HEK293T (cell line): ENCODE results near the gene NMNAT2.

ENCODE experiments used
- ARNT ChIP-seq: fragments of 450-650 bp; IDR thresholded peaks from 2 replicates; pipeline ENCODE4 v1.6.1; 2017; ENCODE audit warnings: mild to moderate bottlenecking
- FOXA1 ChIP-seq: fragments of 450-650 bp; IDR thresholded peaks from 2 replicates; pipeline ENCODE4 v1.6.1; 2016; ENCODE audit warnings: mild to moderate bottlenecking
- FOXK2 ChIP-seq: fragments of 450-650 bp; IDR thresholded peaks from 2 replicates; pipeline ENCODE4 v1.6.1; 2016; ENCODE audit warnings: mild to moderate bottlenecking
- LEF1 ChIP-seq: fragments of 450-650 bp; IDR thresholded peaks from 2 replicates; pipeline ENCODE4 v1.6.1; 2017; ENCODE audit warnings: mild to moderate bottlenecking, borderline replicate concordance
- SP1 ChIP-seq: fragments of 450-650 bp; IDR thresholded peaks from 2 replicates; pipeline ENCODE4 v1.6.1; 2017
- SUZ12 ChIP-seq: fragments of 450-650 bp; IDR thresholded peaks from 2 replicates; pipeline ENCODE4 v1.6.1; 2016; ENCODE audit warnings: mild to moderate bottlenecking
- TARDBP ChIP-seq: fragments of 450-650 bp; IDR thresholded peaks from 2 replicates; pipeline ENCODE4 v1.6.1; 2016
- TF ChIP-seq, protein P1 (sequence below): fragments of 450-650 bp; IDR thresholded peaks from 2 replicates; pipeline ENCODE4 v1.6.1; 2016

DNA sequence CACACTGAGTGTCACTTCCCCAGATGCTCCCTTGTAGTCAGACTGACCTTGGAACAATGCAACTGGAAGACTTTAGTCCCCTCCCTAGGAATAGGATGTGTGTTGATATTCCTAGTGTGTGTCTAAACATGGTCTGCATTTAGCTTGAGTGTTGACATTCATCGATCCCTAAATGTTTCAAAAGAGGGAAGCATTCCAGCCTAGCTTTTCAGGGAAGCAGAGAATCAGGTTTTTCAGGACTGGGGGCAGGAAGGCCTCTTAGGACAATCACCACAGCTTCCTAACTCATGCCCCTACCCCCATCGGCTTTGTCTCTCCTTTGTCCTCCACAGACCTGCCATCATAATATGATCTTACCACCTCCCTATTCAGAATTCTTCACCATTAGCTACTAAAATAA, 43.4 kb downstream of the NMNAT2 start:
- TF ChIP-seq TARDBP (no peak), ARNT (no peak), SP1 (no peak), FOXA1 (no peak), LEF1 (no peak), FOXK2 (no peak), SUZ12 (no peak)
- TF ChIP-seq, protein P1, sequence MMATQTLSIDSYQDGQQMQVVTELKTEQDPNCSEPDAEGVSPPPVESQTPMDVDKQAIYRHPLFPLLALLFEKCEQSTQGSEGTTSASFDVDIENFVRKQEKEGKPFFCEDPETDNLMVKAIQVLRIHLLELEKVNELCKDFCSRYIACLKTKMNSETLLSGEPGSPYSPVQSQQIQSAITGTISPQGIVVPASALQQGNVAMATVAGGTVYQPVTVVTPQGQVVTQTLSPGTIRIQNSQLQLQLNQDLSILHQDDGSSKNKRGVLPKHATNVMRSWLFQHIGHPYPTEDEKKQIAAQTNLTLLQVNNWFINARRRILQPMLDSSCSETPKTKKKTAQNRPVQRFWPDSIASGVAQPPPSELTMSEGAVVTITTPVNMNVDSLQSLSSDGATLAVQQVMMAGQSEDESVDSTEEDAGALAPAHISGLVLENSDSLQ = no peak
